GM08714 (cell line): ENCODE data around the gene PDX1.

Source experiments
- H3K4me3 ChIP-seq: fragments of 200-500 bp; sonication (Bioruptor generic); 2 replicates; pipeline ENCODE4 v1.5.1; 2014; ENCODE audit warnings: mild to moderate bottlenecking, low read length, inconsistent platforms
- ZNF274 ChIP-seq: IDR thresholded peaks from 2 replicates; pipeline ENCODE4 v1.6.1; 2012; ENCODE audit warnings: mild to moderate bottlenecking, low read depth, low read length

PDX1 gene

GRCh38 chr13:27967736-27968315 lies 48.0 kb downstream of the PDX1 start:
- TF ChIP-seq ZNF274 = no peak

GRCh38 chr13:27968316-27969081 lies 48.7 kb downstream of the PDX1 start:
- no peak overlapping the region; the same call in 1 of the 2 replicates for H3K4me3 ChIP-seq
- TF ChIP-seq ZNF274 = no peak

More at GRCh38 chr13:27967736-27968315, 48.0 kb downstream of the PDX1 start:
- H3K4me3 ChIP-seq = no peak overlapping the region

- TF ChIP-seq ZNF274 = no peak
- H3K4me3 ChIP-seq = no peak within 1 kb of the TSS; the same call in 1 of the 2 replicates
These were observed 49.5 kb downstream of the PDX1 start, which contains the start of gene CDX2 for GRCh38 chr13:27969082-27969865. CDX2 (minus strand) TSS chr13:27969315; CDS start chr13:27969006, 309 bp downstream.

- no peak overlapping the region for H3K4me3 ChIP-seq
- TF ChIP-seq ZNF274 = no peak
These were observed 50.0 kb downstream of the PDX1 start for GRCh38 chr13:27969866-27970229.

- H3K4me3 ChIP-seq = no peak overlapping the region
These were observed 50.8 kb downstream of the PDX1 start for GRCh38 chr13:27970382-27971235.

GRCh38 chr13:27971236-27971645 lies 51.4 kb downstream of the PDX1 start:
- TF ChIP-seq ZNF274 = no peak
- no peak overlapping the region for H3K4me3 ChIP-seq

More at GRCh38 chr13:27970382-27971235, 50.8 kb downstream of the PDX1 start:
- no peak for TF ChIP-seq ZNF274

- no peak overlapping the region for H3K4me3 ChIP-seq
- no peak for TF ChIP-seq ZNF274
These were observed 52.1 kb downstream of the PDX1 start for GRCh38 chr13:27971776-27972477.

- H3K4me3 ChIP-seq = no peak overlapping the region
- no peak for TF ChIP-seq ZNF274
These were observed 52.6 kb downstream of the PDX1 start for GRCh38 chr13:27972478-27972820.

- no peak overlapping the region for H3K4me3 ChIP-seq
- no peak for TF ChIP-seq ZNF274
These were observed 53.5 kb downstream of the PDX1 start for GRCh38 chr13:27973291-27973690.

GRCh38 chr13:27973961-27974662 lies 54.3 kb downstream of the PDX1 start:
- no peak overlapping the region for H3K4me3 ChIP-seq
- TF ChIP-seq ZNF274 = no peak
